HL-60 (cell line): ENCODE data around the gene USP36.

Experiments
- GABPA ChIP-seq: IDR thresholded peaks from 2 replicates; pipeline ENCODE4 v1.6.1; 2012; ENCODE audit warnings: low read depth
- POLR2AphosphoS5 ChIP-seq: IDR thresholded peaks from 2 replicates; pipeline ENCODE4 v1.6.1; 2012; ENCODE audit warnings: low read depth
- TF ChIP-seq, protein P1 (sequence below): IDR thresholded peaks from one replicate; pipeline ENCODE4 v1.5.1; 2011; ENCODE audit warnings: low read length, control low read depth, inconsistent platforms; ENCODE audit not compliant: insufficient read depth
- TF ChIP-seq, protein P2 (sequence below): IDR thresholded peaks from 2 replicates; pipeline ENCODE4 v1.6.1; 2012; ENCODE audit warnings: low read depth; ENCODE audit not compliant: insufficient replicate concordance

DNA sequence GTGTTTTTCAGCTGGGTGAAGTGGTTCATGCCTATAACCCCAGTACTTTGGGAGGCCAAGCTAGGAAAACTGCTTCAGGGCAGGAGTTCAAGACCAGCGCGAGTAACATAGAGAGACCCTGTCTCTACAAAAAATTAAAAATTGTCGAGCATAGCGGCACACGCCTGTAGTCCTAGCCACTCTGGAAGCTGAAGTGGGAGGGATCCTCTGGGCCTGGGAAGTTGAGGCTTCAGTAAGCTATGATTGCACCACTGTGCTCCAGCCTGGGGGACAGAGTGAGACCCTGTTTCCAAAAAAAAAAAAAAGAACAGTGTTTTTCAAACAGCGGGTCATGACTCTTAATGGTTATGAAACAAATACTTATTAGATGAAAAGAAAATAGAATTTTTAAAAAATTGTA is 56.3 kb downstream of the USP36 start:
- TF ChIP-seq, protein P1, sequence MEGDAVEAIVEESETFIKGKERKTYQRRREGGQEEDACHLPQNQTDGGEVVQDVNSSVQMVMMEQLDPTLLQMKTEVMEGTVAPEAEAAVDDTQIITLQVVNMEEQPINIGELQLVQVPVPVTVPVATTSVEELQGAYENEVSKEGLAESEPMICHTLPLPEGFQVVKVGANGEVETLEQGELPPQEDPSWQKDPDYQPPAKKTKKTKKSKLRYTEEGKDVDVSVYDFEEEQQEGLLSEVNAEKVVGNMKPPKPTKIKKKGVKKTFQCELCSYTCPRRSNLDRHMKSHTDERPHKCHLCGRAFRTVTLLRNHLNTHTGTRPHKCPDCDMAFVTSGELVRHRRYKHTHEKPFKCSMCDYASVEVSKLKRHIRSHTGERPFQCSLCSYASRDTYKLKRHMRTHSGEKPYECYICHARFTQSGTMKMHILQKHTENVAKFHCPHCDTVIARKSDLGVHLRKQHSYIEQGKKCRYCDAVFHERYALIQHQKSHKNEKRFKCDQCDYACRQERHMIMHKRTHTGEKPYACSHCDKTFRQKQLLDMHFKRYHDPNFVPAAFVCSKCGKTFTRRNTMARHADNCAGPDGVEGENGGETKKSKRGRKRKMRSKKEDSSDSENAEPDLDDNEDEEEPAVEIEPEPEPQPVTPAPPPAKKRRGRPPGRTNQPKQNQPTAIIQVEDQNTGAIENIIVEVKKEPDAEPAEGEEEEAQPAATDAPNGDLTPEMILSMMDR, result no peak
- TF ChIP-seq POLR2AphosphoS5 (no peak), GABPA (no peak)
- TF ChIP-seq, protein P2, sequence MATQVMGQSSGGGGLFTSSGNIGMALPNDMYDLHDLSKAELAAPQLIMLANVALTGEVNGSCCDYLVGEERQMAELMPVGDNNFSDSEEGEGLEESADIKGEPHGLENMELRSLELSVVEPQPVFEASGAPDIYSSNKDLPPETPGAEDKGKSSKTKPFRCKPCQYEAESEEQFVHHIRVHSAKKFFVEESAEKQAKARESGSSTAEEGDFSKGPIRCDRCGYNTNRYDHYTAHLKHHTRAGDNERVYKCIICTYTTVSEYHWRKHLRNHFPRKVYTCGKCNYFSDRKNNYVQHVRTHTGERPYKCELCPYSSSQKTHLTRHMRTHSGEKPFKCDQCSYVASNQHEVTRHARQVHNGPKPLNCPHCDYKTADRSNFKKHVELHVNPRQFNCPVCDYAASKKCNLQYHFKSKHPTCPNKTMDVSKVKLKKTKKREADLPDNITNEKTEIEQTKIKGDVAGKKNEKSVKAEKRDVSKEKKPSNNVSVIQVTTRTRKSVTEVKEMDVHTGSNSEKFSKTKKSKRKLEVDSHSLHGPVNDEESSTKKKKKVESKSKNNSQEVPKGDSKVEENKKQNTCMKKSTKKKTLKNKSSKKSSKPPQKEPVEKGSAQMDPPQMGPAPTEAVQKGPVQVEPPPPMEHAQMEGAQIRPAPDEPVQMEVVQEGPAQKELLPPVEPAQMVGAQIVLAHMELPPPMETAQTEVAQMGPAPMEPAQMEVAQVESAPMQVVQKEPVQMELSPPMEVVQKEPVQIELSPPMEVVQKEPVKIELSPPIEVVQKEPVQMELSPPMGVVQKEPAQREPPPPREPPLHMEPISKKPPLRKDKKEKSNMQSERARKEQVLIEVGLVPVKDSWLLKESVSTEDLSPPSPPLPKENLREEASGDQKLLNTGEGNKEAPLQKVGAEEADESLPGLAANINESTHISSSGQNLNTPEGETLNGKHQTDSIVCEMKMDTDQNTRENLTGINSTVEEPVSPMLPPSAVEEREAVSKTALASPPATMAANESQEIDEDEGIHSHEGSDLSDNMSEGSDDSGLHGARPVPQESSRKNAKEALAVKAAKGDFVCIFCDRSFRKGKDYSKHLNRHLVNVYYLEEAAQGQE, result no peak
